Activated CD4-positive, alpha-beta T cell treated with anti-CD3 and anti-CD28 coated beads for 4 hours (primary cell): ENCODE measurements around the gene ATF3.
"Not testable (repeated sequence)": the region's sequence is repeated elsewhere in the genome, so short reads cannot be mapped to it uniquely, and the experiment has no call there.

ENCODE experiments used
- DNase-seq, 2 donors: peaks; one replicate each; pipeline ENCODE4 v3.0.0-alpha.2; 2020

ATF3 gene

DNA sequence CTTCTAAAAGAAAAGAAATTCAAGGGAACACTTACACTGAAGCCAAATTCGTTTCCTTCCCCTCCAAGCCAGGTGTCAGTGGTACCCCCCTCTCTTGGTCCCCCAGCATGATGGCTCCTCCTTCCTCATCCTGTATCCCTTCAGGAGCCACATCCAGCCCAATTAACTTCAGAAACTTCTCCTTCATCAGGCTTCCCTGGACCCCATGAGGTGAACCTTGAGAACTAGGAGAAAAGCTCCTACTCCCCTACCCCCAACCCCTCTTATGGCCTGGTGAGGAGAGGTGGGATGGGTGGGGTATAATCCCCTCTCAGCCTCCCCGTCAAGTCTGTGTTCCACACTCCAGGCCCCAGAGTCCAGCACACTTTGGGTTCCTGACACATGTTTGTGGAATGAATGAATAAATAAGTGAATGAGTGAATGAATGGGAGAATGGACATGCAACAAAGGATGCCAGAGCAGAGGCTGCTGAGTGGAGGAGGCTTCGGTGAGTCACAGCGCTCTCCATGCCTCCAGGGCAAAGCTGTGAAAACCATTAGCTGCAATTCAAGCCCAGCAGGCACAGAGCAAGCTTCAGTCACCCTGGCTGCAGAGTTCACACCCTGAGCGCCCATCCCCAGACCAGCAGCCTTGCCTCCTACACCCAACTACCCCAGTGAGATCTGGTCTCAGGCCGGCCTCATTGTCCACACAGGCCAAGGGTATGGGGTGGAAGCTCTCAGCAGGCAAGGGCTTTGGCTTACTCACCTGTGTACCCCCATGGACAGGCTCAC is 47.3 kb downstream of the ATF3 start:
- no peak for DNase-seq

GRCh38 chr1:212656730-212657129 is 48.2 kb downstream of the ATF3 start:
- DNase-seq = no peak

DNA sequence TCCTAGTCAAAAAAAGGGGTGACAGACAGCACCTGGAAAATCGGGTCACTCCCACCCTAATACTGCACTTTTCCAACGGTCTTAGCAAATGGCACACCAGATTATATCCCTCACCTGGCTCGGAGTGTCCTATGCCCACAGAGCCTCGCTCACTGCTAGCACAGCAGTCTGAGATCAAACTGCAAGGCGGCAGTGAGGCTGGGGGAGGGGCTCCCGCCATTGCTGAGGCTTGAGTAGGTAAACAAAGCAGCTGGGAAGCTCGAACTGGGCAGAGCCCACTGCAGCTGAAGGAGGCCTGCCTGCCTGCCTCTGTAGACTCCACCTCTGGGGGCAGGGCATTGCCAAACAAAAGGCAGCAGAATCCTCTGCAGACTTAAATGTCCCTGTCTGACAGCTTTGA is 49.7 kb downstream of the ATF3 start:
- not testable (repeated sequence) for DNase-seq

DNA sequence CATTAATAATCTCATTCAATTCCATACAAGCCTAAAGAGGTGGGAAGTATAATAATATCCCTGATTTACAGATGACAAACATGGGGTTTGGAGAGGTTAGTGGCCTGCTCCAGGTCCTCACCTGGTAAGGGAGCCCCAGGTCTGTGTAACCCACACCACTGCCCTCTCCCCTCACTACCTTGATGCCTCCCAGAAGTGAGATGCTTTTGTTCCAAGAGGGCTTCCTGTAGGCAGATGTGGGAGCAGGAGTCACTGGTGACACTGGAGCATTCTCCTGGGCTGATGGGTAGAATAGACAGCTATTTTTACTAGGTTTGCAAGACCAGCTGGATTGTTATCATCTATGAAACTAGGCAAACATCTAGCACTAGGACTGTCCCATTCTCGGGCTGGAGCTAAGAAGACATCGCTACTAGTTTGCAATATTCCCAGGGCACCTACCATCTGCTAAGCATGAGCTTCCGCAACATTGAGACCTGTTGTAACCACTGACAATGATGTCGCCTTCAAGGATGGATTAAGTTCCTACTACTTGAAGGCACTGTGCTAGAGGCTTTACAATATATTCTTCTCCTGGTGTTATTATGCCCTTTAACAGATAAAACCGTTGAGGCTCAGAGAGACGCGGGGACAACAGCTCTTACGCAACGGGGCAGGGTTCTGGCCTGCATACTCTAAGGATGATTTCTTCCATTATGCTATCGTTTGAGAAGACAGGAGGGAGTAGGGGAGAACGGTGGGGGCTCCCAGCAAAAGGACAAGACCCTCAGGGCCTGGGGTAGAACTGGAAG is 56.0 kb downstream of the ATF3 start:
- DNase-seq = no peak

DNA sequence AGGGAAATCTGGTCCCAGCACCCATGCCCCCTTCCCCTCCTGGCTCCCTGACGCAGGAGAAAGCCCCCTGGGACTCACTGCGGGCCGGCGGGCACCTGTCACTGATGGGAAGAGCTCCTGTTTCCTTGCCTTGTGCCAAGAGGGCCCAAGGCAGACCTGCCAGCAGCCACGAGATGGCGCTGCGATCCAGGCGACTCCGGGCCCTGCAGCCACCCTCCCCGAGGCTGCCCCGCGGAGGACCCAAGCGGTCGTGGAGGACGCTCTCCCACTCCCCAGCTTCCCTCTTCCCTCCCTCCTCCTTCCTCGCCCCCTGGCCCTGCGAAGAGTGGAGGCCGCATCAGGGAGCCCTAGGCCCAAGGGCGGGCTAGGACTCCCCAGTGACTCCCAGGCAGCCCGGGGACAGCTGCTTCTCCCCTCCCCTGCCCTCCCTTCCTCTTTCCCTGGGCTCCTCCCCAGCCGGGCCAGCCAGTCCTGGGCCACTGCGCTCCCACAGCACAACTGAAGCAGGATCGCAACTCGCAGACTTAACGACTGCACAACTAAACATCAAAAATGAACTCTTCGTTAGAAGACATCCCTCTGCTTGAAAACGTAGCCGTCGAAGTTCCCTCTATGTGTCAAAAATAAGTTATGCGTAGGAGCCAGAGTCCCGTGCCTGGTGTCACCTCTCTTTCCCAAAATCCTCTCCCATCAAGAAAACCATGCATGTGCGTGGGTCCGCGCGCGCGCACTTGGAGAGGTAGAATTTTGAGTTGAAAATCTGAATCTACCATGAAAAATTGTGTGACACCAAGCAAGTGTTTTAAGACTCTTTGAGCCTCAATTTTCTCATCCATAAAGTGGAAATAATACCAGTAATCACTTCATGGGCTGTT is 56.9 kb downstream of the ATF3 start:
- peak; percentile 77 to 81 for DNase-seq

DNA sequence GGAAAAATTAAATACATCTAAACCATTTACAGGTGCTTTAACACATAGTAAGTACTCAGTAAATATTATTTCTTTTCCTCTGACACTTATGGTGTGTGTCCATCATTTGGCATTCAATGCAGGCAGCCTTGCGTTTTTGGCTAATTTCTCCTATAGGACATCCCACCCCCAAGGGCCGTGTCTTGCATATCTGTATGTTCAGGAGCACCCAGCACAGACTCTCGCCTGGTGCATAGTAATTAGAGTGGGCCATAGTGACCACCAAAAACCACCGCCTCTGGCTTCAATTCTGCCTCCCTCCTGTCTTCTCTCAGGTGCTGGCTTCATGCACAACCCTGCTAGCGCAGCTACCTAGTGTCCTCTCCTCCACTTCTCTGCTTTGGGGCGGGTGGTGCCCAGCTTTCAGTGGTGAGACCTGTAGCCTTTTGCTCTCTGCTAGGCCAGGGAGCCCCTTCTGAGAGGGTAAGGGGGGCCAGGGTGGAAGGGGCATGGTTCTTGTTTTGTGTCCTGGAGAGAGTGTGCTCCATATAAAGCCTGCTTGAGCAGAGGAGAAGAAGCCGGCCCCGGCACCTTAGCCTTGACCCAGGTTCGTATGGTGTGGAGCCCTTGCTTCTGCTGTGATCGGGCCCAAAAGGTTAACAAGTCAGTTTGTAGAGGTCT is 57.7 kb downstream of the ATF3 start:
- no peak for DNase-seq

GRCh38 chr1:212667223-212668139 is 58.9 kb downstream of the ATF3 start:
- DNase-seq = no peak

GRCh38 chr1:212668477-212668876 is 59.9 kb downstream of the ATF3 start:
- no peak for DNase-seq

GRCh38 chr1:212669102-212669501 is 60.5 kb downstream of the ATF3 start:
- no peak for DNase-seq

GRCh38 chr1:212669600-212669999 is 61.0 kb downstream of the ATF3 start:
- no peak for DNase-seq

GRCh38 chr1:212670301-212670700 is 61.7 kb downstream of the ATF3 start:
- no peak for DNase-seq
